ENCODE results near the gene CYP1B1.
"Not testable (repeated sequence)": the region's sequence is repeated elsewhere in the genome, so short reads cannot be mapped to it uniquely, and the experiment has no call there.

The CYP1B1 gene

GRCh38 chr2:38075507-38076151, at the start of gene CYP1B1:
Gene CYP1B1 (minus strand): TSS chr2:38076151. CDS start chr2:38075388, 763 bp downstream.
- in situ Hi-C loops (cut with MboI; ENCODE audit: low sequenced_read_pairs) = no loop called here

GRCh38 chr2:38125007-38125406, 49.1 kb upstream of the CYP1B1 start:
- in situ Hi-C loops (cut with MboI; ENCODE audit: low sequenced_read_pairs) = no loop called here

GRCh38 chr2:38123911-38124310, 48.0 kb upstream of the CYP1B1 start:
- in situ Hi-C loops (cut with MboI; ENCODE audit: low sequenced_read_pairs) = no loop called here

- in situ Hi-C loops (cut with MboI; ENCODE audit: low sequenced_read_pairs) = no loop called here
Observed at GRCh38 chr2:38122344-38122743, 46.4 kb upstream of the CYP1B1 start.

GRCh38 chr2:38121481-38121880, 45.5 kb upstream of the CYP1B1 start:
- in situ Hi-C loops (cut with MboI; ENCODE audit: low sequenced_read_pairs) = no loop called here

- in situ Hi-C loops (cut with MboI; ENCODE audit: low sequenced_read_pairs) = no loop called here
Observed at GRCh38 chr2:38120829-38121228, 44.9 kb upstream of the CYP1B1 start.

- in situ Hi-C loops (cut with MboI; ENCODE audit: low sequenced_read_pairs) = no loop called here
Observed at GRCh38 chr2:38120264-38120592, 44.3 kb upstream of the CYP1B1 start.

GRCh38 chr2:38116762-38117161, 40.8 kb upstream of the CYP1B1 start:
- in situ Hi-C loops (cut with MboI; ENCODE audit: low sequenced_read_pairs) = no loop called here

GRCh38 chr2:38115216-38116032, 39.5 kb upstream of the CYP1B1 start:
- in situ Hi-C loops (cut with MboI; ENCODE audit: low sequenced_read_pairs) = no loop called here

- in situ Hi-C loops (cut with MboI; ENCODE audit: low sequenced_read_pairs) = no loop called here
Observed at GRCh38 chr2:38113981-38114708, 38.2 kb upstream of the CYP1B1 start.

GRCh38 chr2:38113051-38113450, 37.1 kb upstream of the CYP1B1 start:
- in situ Hi-C loops (cut with MboI; ENCODE audit: low sequenced_read_pairs) = no loop called here

GRCh38 chr2:38111350-38111749, 35.4 kb upstream of the CYP1B1 start:
- in situ Hi-C loops (cut with MboI; ENCODE audit: low sequenced_read_pairs) = not testable (repeated sequence)

- in situ Hi-C loops (cut with MboI; ENCODE audit: low sequenced_read_pairs) = no loop called here
Observed at GRCh38 chr2:38109732-38110181, 33.8 kb upstream of the CYP1B1 start.

GRCh38 chr2:38108907-38109731, 33.2 kb upstream of the CYP1B1 start:
- in situ Hi-C loops (cut with MboI; ENCODE audit: low sequenced_read_pairs) = no loop called here

GRCh38 chr2:38107738-38108410, 31.9 kb upstream of the CYP1B1 start:
- in situ Hi-C loops (cut with MboI; ENCODE audit: low sequenced_read_pairs) = no loop called here

GRCh38 chr2:38106405-38107094, 30.6 kb upstream of the CYP1B1 start:
- in situ Hi-C loops (cut with MboI; ENCODE audit: low sequenced_read_pairs) = no loop called here

GRCh38 chr2:38105922-38106321, 30.0 kb upstream of the CYP1B1 start:
- in situ Hi-C loops (cut with MboI; ENCODE audit: low sequenced_read_pairs) = no loop called here

GRCh38 chr2:38104598-38104997, 28.6 kb upstream of the CYP1B1 start:
- in situ Hi-C loops (cut with MboI; ENCODE audit: low sequenced_read_pairs) = no loop called here

- in situ Hi-C loops (cut with MboI; ENCODE audit: low sequenced_read_pairs) = no loop called here
Observed at GRCh38 chr2:38100328-38100727, 24.4 kb upstream of the CYP1B1 start.

All from hTERT RPE-1 (cell line).